HPDE6-E6E7 (cell line): ENCODE results near the gene HLA-DMB.

Experiments used
- DNase-seq: peaks from one replicate; pipeline ENCODE4 v3.0.0; 2011; ENCODE audit warnings: missing footprints; ENCODE audit errors: extremely low spot score

HLA-DMB gene

DNA sequence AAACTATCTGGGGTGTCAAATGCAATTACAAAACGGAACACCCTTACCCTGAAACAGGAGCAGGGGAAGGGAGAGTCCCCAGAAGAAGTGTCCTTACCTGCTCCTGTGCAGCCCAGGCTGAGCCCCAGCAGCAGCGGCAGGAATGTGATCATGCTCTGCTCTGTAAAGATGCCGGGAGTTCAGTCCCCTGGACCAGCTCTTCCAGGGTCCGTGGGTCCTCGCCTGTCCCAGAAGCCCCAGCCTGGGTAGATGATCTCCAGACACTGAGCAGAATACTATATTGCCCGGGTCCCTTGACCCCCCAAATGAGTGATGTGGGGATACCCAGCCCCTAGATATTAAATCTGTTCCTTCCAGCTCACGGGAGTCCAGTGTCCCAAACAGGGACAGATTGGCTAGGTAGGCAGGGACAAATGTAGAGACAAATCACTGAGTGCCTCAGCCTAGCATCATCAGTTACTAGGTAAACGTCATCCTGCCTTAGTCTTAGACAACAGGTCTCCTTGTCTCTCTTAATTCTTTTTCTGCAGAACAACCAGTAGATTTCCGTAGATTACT, at the start of gene HLA-DMB:
Gene HLA-DMB (minus strand): TSS at position 373 of the 558 bp plus-strand sequence. CDS start 221 bp downstream, at position 152.
- DNase-seq: peak; percentile 93

- no peak for DNase-seq
Measured at GRCh38 chr6:32989368-32989767, 48.5 kb upstream of the HLA-DMB start.

DNA sequence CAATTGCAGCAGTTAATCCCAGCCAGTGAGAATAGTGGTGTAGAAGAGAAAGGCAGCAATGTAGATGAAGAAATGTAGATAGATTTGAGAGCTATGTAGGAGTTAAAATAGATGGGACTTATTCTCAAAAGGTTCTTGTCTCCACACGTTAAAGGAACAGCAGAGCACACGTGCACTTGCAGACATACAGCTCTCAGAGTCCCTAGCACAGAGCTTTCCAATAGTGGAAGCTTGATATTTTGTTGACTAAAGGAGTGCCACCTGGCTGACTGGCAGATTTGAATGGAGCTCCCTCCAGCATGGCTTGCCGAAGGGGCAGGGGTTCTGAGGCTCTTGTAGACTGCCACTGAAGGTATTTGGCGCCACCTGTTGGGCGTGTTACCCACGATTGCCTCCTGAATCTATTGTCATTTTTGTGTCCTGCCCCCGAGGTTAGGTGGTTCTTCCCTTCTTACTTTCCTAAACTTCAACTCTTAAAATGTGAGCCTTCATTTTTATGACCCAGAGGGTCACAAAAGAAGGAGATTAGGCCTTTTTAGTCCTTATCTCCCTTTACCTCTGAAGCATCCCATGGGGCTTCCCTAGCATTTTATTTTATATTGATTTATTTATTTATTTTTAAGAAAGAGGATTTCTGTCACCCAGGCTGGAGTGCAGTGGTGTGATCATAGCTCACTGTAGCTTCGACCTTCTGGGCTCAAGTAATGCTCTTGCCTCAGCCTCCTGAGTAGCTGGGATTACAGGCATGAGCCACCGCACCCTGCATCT, 44.0 kb upstream of the HLA-DMB start:
- DNase-seq: no peak

DNA sequence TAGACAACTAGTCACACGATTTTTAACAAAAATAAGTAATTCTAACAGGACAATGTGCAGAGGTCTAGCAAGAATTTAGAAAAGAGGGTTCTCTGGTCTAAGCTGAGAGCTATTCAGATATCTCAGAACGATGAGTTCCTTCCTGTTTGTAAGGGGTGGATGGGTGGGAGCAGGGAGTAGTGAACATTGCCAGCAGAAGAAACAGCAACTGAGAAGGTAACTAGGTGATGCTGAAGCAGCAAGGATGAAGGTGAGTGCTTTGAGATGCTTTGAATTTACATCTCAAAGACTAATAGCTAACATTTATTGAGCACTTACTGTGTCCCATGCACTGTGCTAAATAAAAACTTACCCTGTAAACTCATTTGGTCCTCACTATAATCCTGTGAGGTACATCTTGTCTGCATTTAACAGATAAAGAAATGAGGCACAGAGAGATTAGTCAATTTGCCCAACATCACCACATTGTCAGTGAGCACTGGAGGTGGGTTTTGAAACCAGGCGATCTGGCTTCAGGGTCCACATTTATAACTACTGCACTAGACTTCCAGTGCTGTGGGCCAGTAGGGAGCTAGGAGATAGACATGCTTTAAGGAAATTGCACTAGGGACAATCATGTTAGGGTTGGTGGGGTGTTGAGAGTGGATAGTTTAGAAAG, 43.3 kb upstream of the HLA-DMB start:
- no peak for DNase-seq

DNA sequence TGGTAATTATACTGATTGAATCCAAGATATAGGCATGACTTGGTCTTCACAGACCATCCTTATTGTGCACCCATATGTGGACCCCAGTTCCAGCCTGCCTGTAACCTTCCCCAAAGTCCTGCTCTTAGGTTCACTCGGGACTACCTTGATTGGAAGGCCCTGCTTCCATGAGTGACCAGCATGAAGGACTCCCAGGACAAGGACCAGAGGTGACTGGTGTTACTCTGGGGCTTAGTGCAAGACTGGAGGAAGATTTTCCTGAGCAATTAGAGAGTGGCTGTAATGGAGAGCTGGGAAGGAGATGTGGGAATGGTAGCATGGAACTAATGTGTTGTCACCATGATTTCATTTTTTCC, 42.6 kb upstream of the HLA-DMB start:
- no peak for DNase-seq

- DNase-seq: no peak
Measured at GRCh38 chr6:32982702-32983492, 42.1 kb upstream of the HLA-DMB start.

DNA sequence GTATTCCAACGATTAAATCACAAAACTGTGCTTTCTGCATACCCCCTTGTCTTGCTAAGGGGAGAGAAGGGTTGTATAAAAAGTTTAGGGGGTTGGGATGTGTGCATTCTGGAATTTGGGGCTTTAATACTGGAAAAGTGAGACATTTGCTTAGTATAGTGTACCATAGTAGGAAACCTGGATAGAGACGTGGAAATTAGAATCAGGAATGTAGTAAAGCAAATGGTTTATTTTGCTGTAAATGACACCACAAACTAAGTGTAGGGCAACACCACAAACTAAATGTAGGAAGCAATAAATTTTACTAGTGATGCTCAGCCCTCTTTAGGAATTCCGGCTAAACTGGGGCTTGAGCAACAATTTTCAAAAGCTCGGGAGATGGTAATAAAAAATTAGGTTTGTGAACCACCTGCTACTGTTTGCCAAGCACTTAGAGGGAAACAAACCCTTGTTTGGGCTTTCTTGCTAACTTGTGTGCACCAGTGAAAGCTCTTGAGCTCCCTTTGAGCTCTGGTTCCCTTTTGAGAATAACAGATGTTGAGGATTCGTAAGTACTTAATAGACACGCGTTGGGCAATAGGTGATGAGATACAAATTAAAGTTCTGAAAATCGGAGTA, 41.4 kb upstream of the HLA-DMB start:
- DNase-seq: no peak

DNA sequence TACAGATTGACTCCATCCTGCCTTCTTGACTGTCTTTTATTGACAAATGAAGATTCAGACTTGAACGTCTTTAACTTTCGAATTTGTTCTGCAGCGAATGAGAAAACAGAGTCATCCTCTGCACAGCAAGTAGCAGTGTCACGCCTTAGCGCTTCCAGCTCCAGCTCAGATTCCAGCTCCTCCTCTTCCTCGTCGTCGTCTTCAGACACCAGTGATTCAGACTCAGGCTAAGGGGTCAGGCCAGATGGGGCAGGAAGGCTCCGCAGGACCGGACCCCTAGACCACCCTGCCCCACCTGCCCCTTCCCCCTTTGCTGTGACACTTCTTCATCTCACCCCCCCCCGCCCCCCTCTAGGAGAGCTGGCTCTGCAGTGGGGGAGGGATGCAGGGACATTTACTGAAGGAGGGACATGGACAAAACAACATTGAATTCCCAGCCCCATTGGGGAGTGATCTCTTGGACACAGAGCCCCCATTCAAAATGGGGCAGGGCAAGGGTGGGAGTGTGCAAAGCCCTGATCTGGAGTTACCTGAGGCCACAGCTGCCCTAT, 39.7 kb upstream of the HLA-DMB start:
- no peak for DNase-seq

- DNase-seq: no peak
Measured at GRCh38 chr6:32979720-32980487, 39.1 kb upstream of the HLA-DMB start.

DNA sequence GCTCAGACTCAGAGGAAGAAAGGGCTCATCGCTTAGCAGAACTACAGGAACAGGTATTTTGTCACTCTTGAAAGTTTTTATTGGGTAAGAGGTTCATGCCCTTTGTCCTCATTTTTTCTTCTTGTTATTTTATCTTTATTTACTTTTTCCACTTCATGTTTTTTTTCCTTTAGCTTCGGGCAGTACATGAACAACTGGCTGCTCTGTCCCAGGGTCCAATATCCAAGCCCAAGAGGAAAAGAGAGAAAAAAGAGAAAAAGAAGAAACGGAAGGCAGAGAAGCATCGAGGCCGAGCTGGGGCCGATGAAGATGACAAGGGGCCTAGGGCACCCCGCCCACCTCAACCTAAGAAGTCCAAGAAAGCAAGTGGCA, 37.1 kb upstream of the HLA-DMB start:
- DNase-seq: no peak

- no peak for DNase-seq
Measured at GRCh38 chr6:32977272-32977952, 36.6 kb upstream of the HLA-DMB start.

DNA sequence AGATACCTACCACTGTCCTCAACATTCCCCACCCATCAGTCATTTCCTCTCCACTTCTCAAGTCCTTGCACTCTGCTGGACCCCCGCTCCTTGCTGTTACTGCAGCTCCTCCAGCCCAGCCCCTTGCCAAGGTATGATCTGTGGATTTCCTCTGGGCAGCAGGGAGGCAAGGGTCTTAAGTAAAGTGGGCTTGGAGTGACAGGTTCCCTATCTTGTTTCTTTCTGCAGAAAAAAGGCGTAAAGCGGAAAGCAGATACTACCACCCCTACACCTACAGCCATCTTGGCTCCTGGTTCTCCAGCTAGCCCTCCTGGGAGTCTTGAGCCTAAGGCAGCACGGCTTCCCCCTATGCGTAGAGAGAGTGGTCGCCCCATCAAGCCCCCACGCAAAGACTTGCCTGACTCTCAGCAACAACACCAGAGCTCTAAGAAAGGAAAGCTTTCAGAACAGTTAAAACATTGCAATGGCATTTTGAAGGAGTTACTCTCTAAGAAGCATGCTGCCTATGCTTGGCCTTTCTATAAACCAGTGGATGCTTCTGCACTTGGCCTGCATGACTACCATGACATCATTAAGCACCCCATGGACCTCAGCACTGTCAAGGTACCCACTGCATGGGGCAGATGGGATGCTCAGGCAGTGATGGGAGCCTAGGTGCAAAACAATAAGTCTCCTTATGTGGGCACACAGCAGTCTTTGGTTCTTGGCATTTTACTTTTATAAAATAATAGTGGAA, 35.7 kb upstream of the HLA-DMB start:
- no peak for DNase-seq

GRCh38 chr6:32975886-32976285, 35.1 kb upstream of the HLA-DMB start:
- no peak for DNase-seq

DNA sequence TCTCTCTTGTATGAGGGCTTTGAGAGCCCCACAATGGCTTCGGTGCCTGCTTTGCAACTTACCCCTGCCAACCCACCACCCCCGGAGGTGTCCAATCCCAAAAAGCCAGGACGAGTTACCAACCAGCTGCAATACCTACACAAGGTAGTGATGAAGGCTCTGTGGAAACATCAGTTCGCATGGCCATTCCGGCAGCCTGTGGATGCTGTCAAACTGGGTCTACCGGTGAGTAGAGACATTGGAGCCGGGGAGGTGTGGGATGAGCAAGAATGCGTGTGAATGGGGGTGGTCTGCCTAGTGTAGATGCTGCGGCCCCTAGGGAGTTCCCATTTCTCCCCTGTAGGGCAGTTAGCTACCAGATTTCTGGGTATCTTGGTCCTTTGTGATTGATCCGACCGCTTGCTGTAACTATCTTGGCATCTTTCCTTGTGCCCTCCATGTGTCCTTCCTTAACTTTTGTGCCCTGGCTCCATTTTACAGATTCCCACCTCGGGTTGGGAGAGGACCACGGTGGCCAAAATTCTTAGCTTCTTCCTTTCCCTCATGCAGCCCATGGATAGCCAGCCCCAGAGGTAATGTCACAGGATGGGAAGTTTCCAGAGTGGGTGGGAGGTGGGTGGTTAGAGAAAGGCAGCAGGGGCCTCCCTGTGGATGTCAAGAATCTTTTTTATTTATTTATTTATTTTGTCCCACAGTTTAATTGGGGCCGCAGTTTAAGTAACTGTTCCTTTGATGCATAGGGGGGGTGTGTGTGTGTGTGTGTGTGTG, 33.9 kb upstream of the HLA-DMB start:
- DNase-seq: no peak

DNA sequence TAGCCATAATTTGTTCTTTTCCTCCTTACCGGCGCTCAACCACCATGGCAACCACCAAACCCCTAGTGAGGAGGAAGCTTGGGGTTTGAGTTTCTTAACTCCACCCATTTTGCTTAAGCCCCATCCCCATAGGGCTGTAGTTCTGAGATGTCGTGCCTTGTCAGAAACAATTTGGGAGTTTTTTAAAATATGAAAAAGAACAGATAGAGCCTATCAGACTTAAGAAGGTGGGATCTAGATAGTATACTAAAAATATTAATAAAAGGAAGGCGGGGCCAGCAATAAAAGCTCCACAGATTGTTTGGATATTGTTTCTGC, 33.1 kb upstream of the HLA-DMB start:
- no peak for DNase-seq

GRCh38 chr6:32973144-32974015, 32.6 kb upstream of the HLA-DMB start:
- no peak for DNase-seq

- DNase-seq: no peak
Measured at GRCh38 chr6:32972353-32973143, 31.7 kb upstream of the HLA-DMB start.
